Activated CD8-positive, alpha-beta T cell treated with anti-CD3 and anti-CD28 coated beads for 36 hours (primary cell): ENCODE measurements around the gene MAS1. TPM values are rescaled to one million over a fixed set of nuclear protein-coding genes. Genes with fewer than 3 reads are reported as not detected.

ENCODE experiments used
- ATAC-seq: fragments of 200-7000 bp; cut with Tn5 transposase; one replicate; pipeline ENCODE4 v1.10.0; 2021; ENCODE audit warnings: mild to moderate bottlenecking, moderate library complexity
- CTCF ChIA-PET: fragments of 350-600 bp; sonication (Branson Sonifier 250); formaldehyde crosslinking; loops from one replicate; lab custom pipeline; 2021; ENCODE audit warnings: antibody characterized with exemption; lab: Charles Lee
- POLR2A ChIA-PET: fragments of 350-600 bp; sonication (Branson Sonifier 250); formaldehyde crosslinking; loops from one replicate; lab custom pipeline; 2021; ENCODE audit warnings: antibody characterized with exemption; lab: Charles Lee
- DNase-seq: peaks from one replicate; pipeline ENCODE4 v3.0.0-alpha.2; 2020
- H3K27ac Mint-ChIP-seq: one replicate; pipeline ENCODE4 v1.8.0; 2021; ENCODE audit warnings: mild to moderate bottlenecking, mixed read lengths
- H3K27me3 Mint-ChIP-seq: one replicate; pipeline ENCODE4 v1.8.0; 2021; ENCODE audit warnings: mixed read lengths
- H3K36me3 Mint-ChIP-seq: one replicate; pipeline ENCODE4 v1.8.0; 2021; ENCODE audit warnings: low read depth, mixed read lengths
- H3K4me1 Mint-ChIP-seq: one replicate; pipeline ENCODE4 v1.8.0; 2021; ENCODE audit warnings: low read depth, mixed read lengths
- H3K4me3 Mint-ChIP-seq: one replicate; pipeline ENCODE4 v1.8.0; 2021; ENCODE audit warnings: mild to moderate bottlenecking, moderate library complexity, mixed read lengths
- H3K9me3 Mint-ChIP-seq: one replicate; pipeline ENCODE4 v1.8.0; 2021; ENCODE audit warnings: mixed read lengths
- intact Hi-C: fragments of 100-400 bp; cut with micrococcal nuclease; formaldehyde crosslinking; loops from one replicate; pipeline ENCODE4 v1.10.0; 2022
- total RNA-seq, 2 experiments: library from RNA; stranded (reverse); gene quantifications; one replicate each; pipeline ENCODE4 v1.2.3, GENCODE V29; 2021
- TF ChIP-seq, protein P1 (sequence below): fragments of 200-600 bp; IDR thresholded peaks from one replicate; pipeline ENCODE4 v1.8.0; 2022; ENCODE audit warnings: antibody characterized with exemption, mild to moderate bottlenecking

MAS1 gene
- total RNA-seq, 2 experiments from 2014 or later = not detected

DNA sequence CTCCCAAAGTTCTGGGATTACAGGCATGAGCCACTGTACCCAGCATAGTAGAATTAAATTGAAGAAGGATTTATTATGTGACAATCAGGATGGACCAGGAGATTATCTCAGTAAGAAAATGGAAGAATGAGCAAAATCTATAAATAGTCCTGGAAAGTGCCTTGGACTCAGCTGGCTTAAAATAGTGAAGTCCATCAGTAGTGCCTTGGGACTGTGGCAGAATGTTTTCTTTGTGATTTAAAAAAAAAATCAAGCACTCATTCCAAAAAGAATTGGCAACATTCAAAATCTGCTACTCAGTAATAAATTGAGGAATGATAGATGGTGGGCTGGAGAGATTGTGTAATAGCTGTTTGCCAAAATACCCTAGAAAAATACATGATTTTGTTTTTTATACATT lies 37.0 kb upstream of the MAS1 start:
- no peak for DNase-seq
- Mint-ChIP-seq H3K9me3 (peaks cover 3% of the 10 kb centered on the region), H3K36me3 (no peaks in the 10 kb centered on the region), H3K4me3 (no peak overlapping the region), H3K27me3 (no peaks in the 10 kb centered on the region), H3K4me1 (peaks cover 3% of the 10 kb centered on the region), H3K27ac (no peak overlapping the region)
- TF ChIP-seq, protein P1, sequence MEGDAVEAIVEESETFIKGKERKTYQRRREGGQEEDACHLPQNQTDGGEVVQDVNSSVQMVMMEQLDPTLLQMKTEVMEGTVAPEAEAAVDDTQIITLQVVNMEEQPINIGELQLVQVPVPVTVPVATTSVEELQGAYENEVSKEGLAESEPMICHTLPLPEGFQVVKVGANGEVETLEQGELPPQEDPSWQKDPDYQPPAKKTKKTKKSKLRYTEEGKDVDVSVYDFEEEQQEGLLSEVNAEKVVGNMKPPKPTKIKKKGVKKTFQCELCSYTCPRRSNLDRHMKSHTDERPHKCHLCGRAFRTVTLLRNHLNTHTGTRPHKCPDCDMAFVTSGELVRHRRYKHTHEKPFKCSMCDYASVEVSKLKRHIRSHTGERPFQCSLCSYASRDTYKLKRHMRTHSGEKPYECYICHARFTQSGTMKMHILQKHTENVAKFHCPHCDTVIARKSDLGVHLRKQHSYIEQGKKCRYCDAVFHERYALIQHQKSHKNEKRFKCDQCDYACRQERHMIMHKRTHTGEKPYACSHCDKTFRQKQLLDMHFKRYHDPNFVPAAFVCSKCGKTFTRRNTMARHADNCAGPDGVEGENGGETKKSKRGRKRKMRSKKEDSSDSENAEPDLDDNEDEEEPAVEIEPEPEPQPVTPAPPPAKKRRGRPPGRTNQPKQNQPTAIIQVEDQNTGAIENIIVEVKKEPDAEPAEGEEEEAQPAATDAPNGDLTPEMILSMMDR = no peak
- intact Hi-C loops = no loop called here
- ATAC-seq = no peak
- ChIA-PET POLR2A (no interaction called here), CTCF (no interaction called here)

DNA sequence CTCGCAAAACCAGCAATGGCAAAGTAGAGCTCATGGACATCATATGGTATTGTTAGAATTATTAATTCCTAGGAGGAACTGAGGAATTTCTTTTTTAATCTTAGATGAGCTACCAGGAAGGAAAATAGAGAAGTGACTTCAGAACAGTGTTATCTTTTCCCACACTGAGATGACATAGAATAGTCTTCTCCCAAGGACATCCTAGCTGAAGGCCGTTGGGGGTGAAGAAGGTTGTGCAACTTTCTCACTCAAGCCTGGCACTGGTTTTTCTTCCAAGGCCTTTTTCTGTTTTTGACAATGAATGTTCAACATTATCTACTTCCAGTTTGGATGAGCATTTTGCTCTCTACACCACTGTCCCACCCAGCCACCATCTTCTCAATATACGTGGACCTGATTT lies 35.8 kb upstream of the MAS1 start:
- intact Hi-C loops = no loop called here
- H3K4me1 Mint-ChIP-seq = no peaks in the 10 kb centered on the region
- no peaks in the 10 kb centered on the region for H3K27me3 Mint-ChIP-seq
- ChIA-PET POLR2A (interaction anchor here (0.8 kb wide), 1 partner anchor 65 kb away, joined by 3 read pairs; the partner anchor contains the start of gene TCP1), CTCF (interaction anchor here (1.5 kb wide), 1 partner anchor 163 kb away, joined by 4 read pairs; no protein-coding TSS in a partner anchor)
- peaks cover 3% of the 10 kb centered on the region for H3K9me3 Mint-ChIP-seq
- TF ChIP-seq, protein P1 = no peak
- no peak overlapping the region for H3K4me3 Mint-ChIP-seq
- no peak for ATAC-seq
- DNase-seq = no peak
- no peak overlapping the region for H3K27ac Mint-ChIP-seq
- H3K36me3 Mint-ChIP-seq = no peaks in the 10 kb centered on the region

DNA sequence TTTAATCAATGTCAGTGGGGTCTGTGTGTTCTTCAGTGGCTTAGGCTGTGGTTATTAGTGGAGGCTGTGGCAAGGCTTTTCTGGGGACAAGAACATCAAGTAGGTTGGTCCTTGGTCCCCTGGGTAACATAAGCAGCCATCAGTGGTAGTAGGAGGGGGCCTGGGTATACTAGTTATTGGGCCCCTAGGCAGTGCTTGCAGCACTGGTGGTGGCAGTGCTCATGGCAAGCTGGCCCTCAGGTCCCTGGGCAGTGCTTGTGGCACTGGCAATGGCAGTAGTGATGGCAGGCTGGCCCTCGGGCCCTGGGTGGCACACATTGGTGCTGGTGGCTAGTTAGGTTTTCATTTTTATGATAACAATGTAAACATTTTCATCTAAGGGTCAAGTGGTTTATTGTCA lies 32.5 kb upstream of the MAS1 start:
- ChIA-PET CTCF (no interaction called here), POLR2A (interaction anchor here (0.7 kb wide), 1 partner anchor 69 kb away, joined by 4 read pairs; no protein-coding TSS in a partner anchor)
- H3K4me1 Mint-ChIP-seq = peaks cover 15% of the 10 kb centered on the region
- ATAC-seq (no peak), DNase-seq (no peak)
- H3K27me3 Mint-ChIP-seq = peaks cover 2% of the 10 kb centered on the region
- TF ChIP-seq, protein P1 = no peak
- no peaks in the 10 kb centered on the region for H3K36me3 Mint-ChIP-seq
- H3K4me3 Mint-ChIP-seq = no peak overlapping the region
- H3K27ac Mint-ChIP-seq = no peak overlapping the region
- peaks cover 3% of the 10 kb centered on the region for H3K9me3 Mint-ChIP-seq
- intact Hi-C loops = no loop called here

DNA sequence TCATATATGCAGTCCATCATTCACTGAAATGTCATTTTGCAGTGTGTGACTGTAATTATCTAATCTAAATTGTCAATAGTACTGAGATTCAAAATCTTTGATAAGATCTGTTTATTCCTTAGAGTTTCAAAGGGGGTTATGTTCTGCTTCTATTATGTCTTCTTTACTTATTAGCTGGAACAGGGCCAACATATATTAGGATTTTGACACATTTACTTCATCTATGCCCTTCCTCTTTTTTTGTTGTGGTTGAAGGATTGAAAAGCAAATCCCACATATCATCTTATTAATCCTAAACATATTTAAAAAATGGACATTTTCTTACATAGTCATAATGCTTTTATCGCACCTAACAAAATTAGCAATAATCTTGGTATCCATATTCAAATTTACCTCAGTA lies 30.3 kb upstream of the MAS1 start:
- H3K4me3 Mint-ChIP-seq = no peak overlapping the region
- TF ChIP-seq, protein P1 = no peak
- intact Hi-C loops = loop anchor here (5.0 to 10.0 kb wide), 3 partner anchors 82 to 594 kb away; no protein-coding TSS in a partner anchor
- H3K9me3 Mint-ChIP-seq = peaks cover 3% of the 10 kb centered on the region
- ATAC-seq (no peak), DNase-seq (no peak)
- ChIA-PET CTCF (no interaction called here), POLR2A (no interaction called here)
- peaks cover 2% of the 10 kb centered on the region for H3K27me3 Mint-ChIP-seq
- H3K36me3 Mint-ChIP-seq = no peaks in the 10 kb centered on the region
- H3K27ac Mint-ChIP-seq = no peak overlapping the region
- peaks cover 15% of the 10 kb centered on the region for H3K4me1 Mint-ChIP-seq

DNA sequence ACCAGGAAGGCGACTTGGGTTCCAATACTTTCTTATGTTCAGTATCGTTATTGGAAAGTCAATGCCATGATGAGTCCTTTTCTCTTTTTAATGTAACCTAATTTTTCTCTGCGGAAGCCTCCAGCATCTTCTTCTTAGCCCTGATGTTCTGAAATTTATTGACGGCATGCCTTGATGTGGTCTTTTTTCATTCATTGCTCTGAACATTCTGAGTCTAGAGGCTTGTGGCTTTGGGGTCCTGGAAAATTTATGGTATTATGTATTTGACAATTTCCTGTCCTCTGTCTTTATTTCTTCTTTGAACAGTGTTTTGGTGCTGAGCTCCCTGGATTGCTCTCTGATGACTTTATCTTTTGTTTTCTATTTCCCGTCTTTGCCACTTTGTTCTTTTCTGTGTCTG lies 28.7 kb upstream of the MAS1 start:
- Mint-ChIP-seq H3K9me3 (peaks cover under 1% of the 10 kb centered on the region), H3K27ac (peak overlapping the region; percentile 21), H3K36me3 (no peaks in the 10 kb centered on the region), H3K4me1 (peaks cover 15% of the 10 kb centered on the region), H3K27me3 (peaks cover 2% of the 10 kb centered on the region), H3K4me3 (no peak overlapping the region)
- ChIA-PET POLR2A (no interaction called here), CTCF (interaction anchor here (0.7 to 1.3 kb wide), 2 partner anchors 9 to 165 kb away, joined by 3 to 4 read pairs; no protein-coding TSS in a partner anchor)
- TF ChIP-seq, protein P1 = no peak
- peak; percentile 12 for DNase-seq
- peak; percentile 53 for ATAC-seq
- intact Hi-C loops = loop anchor here (5.0 to 10.0 kb wide), 3 partner anchors 80 to 593 kb away; no protein-coding TSS in a partner anchor
